ENCODE results near the gene SPAG9. TPM values are rescaled to one million over a fixed set of nuclear protein-coding genes. Genes with fewer than 3 reads are reported as not detected.
A peak's percentile ranks its signal among the peaks of the same experiment; 100 is the strongest.

The SPAG9 gene
- total RNA-seq, 1 experiment from 2014 or later, result 77.6 TPM

- H2AFZ ChIP-seq (ENCODE audit: low read depth, low read length, poor library complexity, severe bottlenecking), result no peak overlapping the region
- H4K20me1 ChIP-seq (ENCODE audit: insufficient read depth), result no peaks in the 10 kb centered on the region
- no peak for DNase-seq (ENCODE audit: low read depth, low spot score)
- ATAC-seq, result no peak
- ChIA-PET RAD21 (ENCODE audit: low non-redundant PET in 1 of 2, low total read pairs in 2 of 2, uncharacterized antibody in 2 of 2, unreplicated experiment in 2 of 2) (no interaction called here), POLR2A (interaction anchor here (1.4 kb wide), 1 partner anchor 51 kb away, joined by 4 read pairs; the partner anchor contains the start of gene TOB1), CTCF (no interaction called here)
- H3K4me1 ChIP-seq (ENCODE audit: control insufficient read depth in 1 of 2, insufficient read depth in 2 of 2, low read length in 2 of 2), result peaks cover 3 to 11% of the 10 kb centered on the region in 2 experiments; a peak in 2 of 4 replicates
- no peak overlapping the region for H3K4me2 ChIP-seq (ENCODE audit: low read length)
- H3K9ac ChIP-seq (ENCODE audit: low read length), result no peak overlapping the region
- H3K4me3 ChIP-seq (replicated peaks in 1 of 2; ENCODE audit: low read depth in 1 of 2, low read length in 2 of 2), result no peak overlapping the region
- H3K9me3 ChIP-seq (ENCODE audit: control insufficient read depth in 1 of 2, insufficient read depth in 1 of 2, low read depth in 1 of 2, low read length in 2 of 2), result no peaks in the 10 kb centered on the region
- no peaks in the 10 kb centered on the region for H3K27me3 ChIP-seq (ENCODE audit: insufficient read depth, low read length)
- no peaks in the 10 kb centered on the region for H3K79me2 ChIP-seq (ENCODE audit: insufficient read depth, low read length)
- no peaks in the 10 kb centered on the region for H3K9me2 ChIP-seq (ENCODE audit: insufficient read depth)
- intact Hi-C loops (cut with micrococcal nuclease), result no loop called here
- no peak overlapping the region for H3K27ac ChIP-seq (ENCODE audit: low read depth, low read length)
- no peak for TF ChIP-seq CEBPB (IDR thresholded peaks at IDR 0.05; ENCODE audit: low read depth)
- no peak for TF ChIP-seq SRF (IDR thresholded peaks at IDR 0.05; ENCODE audit: low read depth)
- TF ChIP-seq EZH2phosphoT487 (IDR thresholded peaks at IDR 0.05; ENCODE audit: borderline replicate concordance), result no peak
- no peak for TF ChIP-seq CBX3 (IDR thresholded peaks at IDR 0.05; ENCODE audit: low read depth)
- no peak for TF ChIP-seq FOSL1 (IDR thresholded peaks at IDR 0.05; ENCODE audit: low read depth)
- H3K36me3 ChIP-seq (ENCODE audit: control insufficient read depth in 1 of 2, insufficient read depth in 2 of 2, low read length in 2 of 2), result no peaks in the 10 kb centered on the region
- BruUV-seq (replicated peaks), result no TSS peak
Measured at GRCh38 chr17:50917418-50917743, 203.3 kb downstream of the SPAG9 start.

- no TSS peak for BruUV-seq (replicated peaks)
- no peak overlapping the region for H3K4me3 ChIP-seq (replicated peaks in 1 of 2; ENCODE audit: low read depth in 1 of 2, low read length in 2 of 2)
- TF ChIP-seq CBX3 (IDR thresholded peaks at IDR 0.05; ENCODE audit: low read depth), result no peak
- no peak for TF ChIP-seq EGR1 (IDR thresholded peaks at IDR 0.05; ENCODE audit: low read depth)
- no peak for TF ChIP-seq YY1 (IDR thresholded peaks at IDR 0.05; ENCODE audit: extremely low read depth, insufficient replicate concordance, low read depth, low read length)
- TF ChIP-seq EZH2phosphoT487 (IDR thresholded peaks at IDR 0.05; ENCODE audit: borderline replicate concordance), result no peak
- TF ChIP-seq, protein P1, sequence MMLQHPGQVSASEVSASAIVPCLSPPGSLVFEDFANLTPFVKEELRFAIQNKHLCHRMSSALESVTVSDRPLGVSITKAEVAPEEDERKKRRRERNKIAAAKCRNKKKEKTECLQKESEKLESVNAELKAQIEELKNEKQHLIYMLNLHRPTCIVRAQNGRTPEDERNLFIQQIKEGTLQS (IDR thresholded peaks at IDR 0.05), result no peak
- TF ChIP-seq CEBPB (IDR thresholded peaks at IDR 0.05; ENCODE audit: low read depth), result no peak
- POLR2A ChIA-PET, result interaction anchor here (1.4 kb wide), 1 partner anchor 51 kb away, joined by 4 read pairs; the partner anchor contains the start of gene TOB1
- no peak overlapping the region for H2AFZ ChIP-seq (ENCODE audit: low read depth, low read length, poor library complexity, severe bottlenecking)
- no peak overlapping the region for H3K9ac ChIP-seq (ENCODE audit: low read length)
- no peak for DNase-seq (ENCODE audit: low read depth, low spot score)
- no peaks in the 10 kb centered on the region for H3K27me3 ChIP-seq (ENCODE audit: insufficient read depth, low read length)
- no peak overlapping the region for H3K27ac ChIP-seq (ENCODE audit: low read depth, low read length)
- CTCF ChIA-PET, result no interaction called here
- ATAC-seq, result peak; percentile 12; the same call in 1 of the 2 replicates
- H4K20me1 ChIP-seq (ENCODE audit: insufficient read depth), result no peaks in the 10 kb centered on the region
- H3K36me3 ChIP-seq (ENCODE audit: control insufficient read depth in 1 of 2, insufficient read depth in 2 of 2, low read length in 2 of 2), result no peaks in the 10 kb centered on the region
- no peak overlapping the region for H3K4me2 ChIP-seq (ENCODE audit: low read length)
- no peaks in the 10 kb centered on the region for H3K9me2 ChIP-seq (ENCODE audit: insufficient read depth)
- RAD21 ChIA-PET (ENCODE audit: low non-redundant PET in 1 of 2, low total read pairs in 2 of 2, uncharacterized antibody in 2 of 2, unreplicated experiment in 2 of 2), result no interaction called here
- no peaks in the 10 kb centered on the region for H3K9me3 ChIP-seq (ENCODE audit: control insufficient read depth in 1 of 2, insufficient read depth in 1 of 2, low read depth in 1 of 2, low read length in 2 of 2)
- peaks cover 3 to 8% of the 10 kb centered on the region in 2 experiments; a peak in 2 of 4 replicates for H3K4me1 ChIP-seq (ENCODE audit: control insufficient read depth in 1 of 2, insufficient read depth in 2 of 2, low read length in 2 of 2)
- H3K79me2 ChIP-seq (ENCODE audit: insufficient read depth, low read length), result no peaks in the 10 kb centered on the region
- intact Hi-C loops (cut with micrococcal nuclease), result no loop called here
Measured at GRCh38 chr17:50916708-50917417, 203.8 kb downstream of the SPAG9 start.
